Measurements from ENCODE around the gene CCDC88C.

CCDC88C gene

GRCh38 chr14:91299121-91300115 lies 118.2 kb downstream of the CCDC88C start:
- no peak overlapping the region for H3K27ac ChIP-seq
- TF ChIP-seq CTCF (IDR thresholded peaks at IDR 0.05): no peak
- intact Hi-C loops (cut with DNase I; ENCODE audit: low total_unique reads): no loop called here
- peaks cover 0 to 25% of the 10 kb centered on the region in 2 donors for H3K27me3 ChIP-seq
- no peaks in the 10 kb centered on the region for H3K36me3 ChIP-seq
- no peak for DNase-seq
- peaks cover 0 to 2% (median 0%) of the 10 kb centered on the region in 4 donors for H3K4me1 ChIP-seq
- H3K4me3 ChIP-seq: no peak overlapping the region
- H3K9me3 ChIP-seq: no peaks in the 10 kb centered on the region

- intact Hi-C loops (cut with DNase I; ENCODE audit: low total_unique reads): no loop called here
Measured at GRCh38 chr14:91298576-91298975, 119.0 kb downstream of the CCDC88C start.

GRCh38 chr14:91297081-91297711 lies 120.4 kb downstream of the CCDC88C start:
- Histone ChIP-seq H3K27me3 (peaks cover 0 to 16% of the 10 kb centered on the region in 2 donors), H3K27ac (no peak overlapping the region), H3K9me3 (no peaks in the 10 kb centered on the region), H3K4me1 (peaks cover 0 to 7% (median 3%) of the 10 kb centered on the region in 4 donors), H3K4me3 (no peak overlapping the region), H3K36me3 (no peaks in the 10 kb centered on the region)
- DNase-seq: no peak
- TF ChIP-seq CTCF (IDR thresholded peaks at IDR 0.05): no peak
- intact Hi-C loops (cut with DNase I; ENCODE audit: low total_unique reads): no loop called here

More at GRCh38 chr14:91298576-91298975, 119.0 kb downstream of the CCDC88C start:
- H3K27me3 ChIP-seq: peaks cover 0 to 23% of the 10 kb centered on the region in 2 donors
- no peak overlapping the region for H3K4me3 ChIP-seq
- peaks cover 0 to 2% (median 0%) of the 10 kb centered on the region in 4 donors for H3K4me1 ChIP-seq
- H3K36me3 ChIP-seq: no peaks in the 10 kb centered on the region
- no peak for DNase-seq
- TF ChIP-seq CTCF (IDR thresholded peaks at IDR 0.05): no peak
- H3K27ac ChIP-seq: no peak overlapping the region
- no peaks in the 10 kb centered on the region for H3K9me3 ChIP-seq

DNA sequence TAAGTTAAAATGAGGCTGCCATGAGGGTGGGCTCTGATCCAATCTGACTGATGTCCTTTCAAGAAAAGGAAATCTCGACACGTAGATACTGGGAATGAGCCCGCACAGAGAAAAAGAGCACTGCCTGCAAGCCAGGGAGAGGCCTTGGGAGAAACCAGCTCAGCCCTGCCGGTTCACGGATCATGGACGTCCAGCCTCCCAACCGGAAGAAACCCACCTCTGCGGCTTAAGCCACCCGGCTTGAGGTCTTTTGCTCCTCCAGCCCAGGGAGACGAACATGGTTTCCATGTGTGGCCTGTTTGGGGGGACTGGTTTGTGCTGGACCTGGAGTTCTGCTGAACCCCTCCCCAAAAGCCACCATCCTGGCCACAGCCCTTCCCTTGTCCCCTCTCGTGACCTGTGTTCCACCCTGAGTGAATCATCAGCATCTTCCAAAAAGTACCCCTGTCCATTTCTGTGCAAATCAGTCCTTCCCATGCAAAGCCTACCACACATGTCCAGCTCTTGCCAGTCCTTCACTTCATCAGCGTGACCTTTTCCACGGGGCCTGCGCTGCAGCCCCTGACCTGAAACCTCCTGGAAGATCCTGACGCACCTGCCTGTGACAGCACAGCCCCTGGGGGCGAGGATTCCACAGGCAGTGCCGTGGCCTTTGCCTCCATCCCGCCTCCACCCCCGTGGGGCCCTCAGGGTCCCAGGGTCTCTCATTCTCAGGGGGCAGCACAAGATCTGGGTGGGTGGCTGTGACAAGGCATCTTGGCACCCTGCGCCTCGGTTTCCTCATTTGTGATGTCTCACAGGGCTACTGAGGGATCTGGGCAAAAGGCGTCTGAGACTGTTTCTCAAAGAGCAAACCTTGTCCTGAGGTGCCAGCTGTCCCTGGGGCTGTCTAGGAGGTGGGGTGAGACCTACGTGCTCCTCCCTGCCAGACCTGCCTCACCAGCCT lies 121.5 kb downstream of the CCDC88C start:
- no peak for TF ChIP-seq CTCF (IDR thresholded peaks at IDR 0.05)
- H3K27me3 ChIP-seq: peaks cover 0 to 16% of the 10 kb centered on the region in 2 donors

DNA sequence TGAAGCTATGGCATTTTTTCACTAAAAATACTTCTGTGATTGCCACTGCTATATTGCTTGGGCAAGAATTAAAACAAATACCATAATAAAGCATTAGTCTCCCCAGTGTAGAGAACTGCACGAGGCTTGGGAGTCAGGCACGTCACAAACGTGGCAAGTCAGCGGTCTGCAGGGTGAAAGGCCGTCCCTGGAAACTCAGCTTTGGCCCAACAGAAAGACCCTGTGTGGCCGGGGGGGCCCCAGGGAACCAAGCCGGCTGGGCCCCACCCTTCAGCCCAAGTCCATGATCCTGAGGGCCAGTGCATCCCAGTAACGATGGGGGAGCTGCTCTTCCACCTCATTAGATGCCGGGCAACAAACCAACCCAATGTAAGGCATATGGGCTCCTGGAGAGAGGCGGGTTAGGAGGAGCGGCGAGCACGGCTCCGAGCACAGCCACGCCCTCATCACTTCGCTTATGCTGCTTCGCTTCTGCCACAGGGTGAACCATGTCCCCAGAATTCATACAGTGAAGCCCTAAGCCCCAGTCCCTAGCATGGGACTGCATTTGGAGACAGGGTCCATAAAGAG lies 122.3 kb downstream of the CCDC88C start:
- H3K9me3 ChIP-seq: no peaks in the 10 kb centered on the region
- no peak for TF ChIP-seq CTCF (IDR thresholded peaks at IDR 0.05)
- no peak overlapping the region for H3K4me3 ChIP-seq
- peaks cover 0 to 16% of the 10 kb centered on the region in 2 donors for H3K27me3 ChIP-seq
- H3K27ac ChIP-seq: no peak overlapping the region
- no peak for DNase-seq
- no peaks in the 10 kb centered on the region for H3K36me3 ChIP-seq
- peaks cover 0 to 7% (median 3%) of the 10 kb centered on the region in 4 donors for H3K4me1 ChIP-seq
- intact Hi-C loops (cut with DNase I; ENCODE audit: low total_unique reads): no loop called here

More for the DNA sequence above, 121.5 kb downstream of the CCDC88C start:
- intact Hi-C loops (cut with DNase I; ENCODE audit: low total_unique reads): no loop called here
- Histone ChIP-seq H3K4me3 (no peak overlapping the region), H3K27ac (no peak overlapping the region), H3K4me1 (peaks cover 0 to 7% (median 3%) of the 10 kb centered on the region in 4 donors), H3K9me3 (no peaks in the 10 kb centered on the region), H3K36me3 (no peaks in the 10 kb centered on the region)
- DNase-seq: no peak

Data from tibial artery (tissue), 4 donors.